Neural crest cell (in vitro differentiated cells): Measurements from ENCODE around the gene CXXC5. TPM values are rescaled to one million over a fixed set of nuclear protein-coding genes. Genes with fewer than 3 reads are reported as not detected.

Experiments
- DNase-seq: peaks from one replicate; pipeline ENCODE4 v3.0.0; 2021; ENCODE audit warnings: low read depth, mixed read lengths, low spot score
- H3K27ac Mint-ChIP-seq: one replicate; pipeline ENCODE4 v1.8.0; 2021; ENCODE audit warnings: mild to moderate bottlenecking, mixed read lengths; ENCODE audit not compliant: unreplicated experiment
- H3K27me3 Mint-ChIP-seq: 2 replicates; pipeline ENCODE4 v1.8.0; 2021; ENCODE audit warnings: low read depth, mild to moderate bottlenecking, mixed read lengths
- H3K36me3 Mint-ChIP-seq: 2 replicates; pipeline ENCODE4 v1.8.0; 2021; ENCODE audit warnings: low read depth, mild to moderate bottlenecking, mixed read lengths
- H3K4me1 Mint-ChIP-seq: 2 replicates; pipeline ENCODE4 v1.8.0; 2021; ENCODE audit warnings: mixed read lengths
- H3K4me3 Mint-ChIP-seq: one replicate; pipeline ENCODE4 v1.8.0; 2021; ENCODE audit warnings: mild to moderate bottlenecking, mixed read lengths
- H3K9me3 Mint-ChIP-seq: 2 replicates; pipeline ENCODE4 v1.8.0; 2021; ENCODE audit warnings: mixed read lengths
- total RNA-seq: library from RNA; stranded (reverse); gene quantifications from 2 replicates; pipeline ENCODE4 v1.2.1, GENCODE V29; 2021
- TF ChIP-seq, protein P1 (sequence below): fragments of 200-600 bp; sonication (generic); conservative IDR thresholded peaks from 2 replicates; pipeline ENCODE4 v1.5.0; 2021; ENCODE audit warnings: antibody characterized with exemption, mild to moderate bottlenecking

Gene CXXC5
- total RNA-seq, 1 donor from 2014 or later = 30.4 TPM

DNA sequence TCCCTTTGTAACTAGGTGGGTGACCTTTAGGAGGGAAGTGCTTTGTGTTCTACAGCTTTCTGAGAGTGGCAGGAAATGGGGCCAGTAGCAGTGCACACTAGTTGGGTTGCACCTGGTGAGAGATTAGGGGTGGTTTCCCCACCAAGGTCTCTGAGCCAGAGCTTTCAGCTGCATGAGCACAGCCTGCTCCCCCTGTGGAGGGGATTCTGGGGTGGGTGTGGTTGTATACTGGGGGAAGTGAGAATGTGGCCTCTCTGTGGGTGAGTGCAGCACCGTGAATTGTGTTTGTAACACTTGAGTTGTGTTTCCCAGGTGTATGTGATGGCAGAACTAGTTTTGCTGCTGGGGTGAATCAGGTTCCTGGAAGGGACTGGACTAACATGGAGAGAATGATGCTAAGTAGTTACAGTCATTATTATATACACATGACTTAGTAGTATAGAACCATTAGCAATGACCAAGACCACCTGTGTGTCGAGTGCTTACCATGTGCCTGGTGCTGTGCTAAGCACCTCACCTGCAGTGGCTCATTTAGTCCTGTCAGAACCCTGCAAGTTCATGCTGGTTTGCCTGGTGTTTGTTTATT is 11.8 kb upstream of the CXXC5 start:
- no peaks in the 10 kb centered on the region for H3K36me3 Mint-ChIP-seq
- TF ChIP-seq, protein P1, sequence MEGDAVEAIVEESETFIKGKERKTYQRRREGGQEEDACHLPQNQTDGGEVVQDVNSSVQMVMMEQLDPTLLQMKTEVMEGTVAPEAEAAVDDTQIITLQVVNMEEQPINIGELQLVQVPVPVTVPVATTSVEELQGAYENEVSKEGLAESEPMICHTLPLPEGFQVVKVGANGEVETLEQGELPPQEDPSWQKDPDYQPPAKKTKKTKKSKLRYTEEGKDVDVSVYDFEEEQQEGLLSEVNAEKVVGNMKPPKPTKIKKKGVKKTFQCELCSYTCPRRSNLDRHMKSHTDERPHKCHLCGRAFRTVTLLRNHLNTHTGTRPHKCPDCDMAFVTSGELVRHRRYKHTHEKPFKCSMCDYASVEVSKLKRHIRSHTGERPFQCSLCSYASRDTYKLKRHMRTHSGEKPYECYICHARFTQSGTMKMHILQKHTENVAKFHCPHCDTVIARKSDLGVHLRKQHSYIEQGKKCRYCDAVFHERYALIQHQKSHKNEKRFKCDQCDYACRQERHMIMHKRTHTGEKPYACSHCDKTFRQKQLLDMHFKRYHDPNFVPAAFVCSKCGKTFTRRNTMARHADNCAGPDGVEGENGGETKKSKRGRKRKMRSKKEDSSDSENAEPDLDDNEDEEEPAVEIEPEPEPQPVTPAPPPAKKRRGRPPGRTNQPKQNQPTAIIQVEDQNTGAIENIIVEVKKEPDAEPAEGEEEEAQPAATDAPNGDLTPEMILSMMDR = no peak
- peak overlapping the region; percentile 53 for H3K27ac Mint-ChIP-seq
- H3K4me1 Mint-ChIP-seq = peaks cover 48% of the 10 kb centered on the region
- no peak for DNase-seq
- no peaks in the 10 kb centered on the region for H3K9me3 Mint-ChIP-seq
- H3K27me3 Mint-ChIP-seq = peaks cover 11% of the 10 kb centered on the region
- H3K4me3 Mint-ChIP-seq = peak overlapping the region; percentile 85

DNA sequence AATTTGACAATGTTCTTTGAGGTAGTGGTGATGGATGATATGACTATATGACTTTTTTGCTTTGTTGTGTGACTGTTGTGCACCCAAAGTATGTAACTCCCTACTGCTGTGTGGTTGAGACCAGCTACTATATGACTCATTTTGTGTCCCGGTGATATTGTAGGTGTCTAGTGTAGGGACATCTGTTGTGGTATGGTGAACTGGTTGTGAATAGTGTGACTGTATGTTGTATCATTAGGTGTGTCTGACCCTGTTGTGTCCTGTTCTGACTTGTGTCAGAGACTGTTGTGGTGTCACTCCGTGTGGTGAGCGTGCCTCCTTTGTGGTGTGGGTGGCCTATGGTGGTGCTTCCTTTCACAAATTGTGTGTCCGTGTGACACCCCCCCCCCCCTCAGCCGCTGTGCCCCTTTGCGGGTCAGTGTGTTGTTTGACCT is 11.2 kb upstream of the CXXC5 start:
- TF ChIP-seq, protein P1 = no peak
- H3K27me3 Mint-ChIP-seq = peaks cover 18% of the 10 kb centered on the region
- peak overlapping the region; percentile 85 for H3K4me3 Mint-ChIP-seq
- peaks cover 53% of the 10 kb centered on the region for H3K4me1 Mint-ChIP-seq
- no peak for DNase-seq
- H3K36me3 Mint-ChIP-seq = no peaks in the 10 kb centered on the region
- H3K9me3 Mint-ChIP-seq = no peaks in the 10 kb centered on the region
- H3K27ac Mint-ChIP-seq = no peak overlapping the region

DNA sequence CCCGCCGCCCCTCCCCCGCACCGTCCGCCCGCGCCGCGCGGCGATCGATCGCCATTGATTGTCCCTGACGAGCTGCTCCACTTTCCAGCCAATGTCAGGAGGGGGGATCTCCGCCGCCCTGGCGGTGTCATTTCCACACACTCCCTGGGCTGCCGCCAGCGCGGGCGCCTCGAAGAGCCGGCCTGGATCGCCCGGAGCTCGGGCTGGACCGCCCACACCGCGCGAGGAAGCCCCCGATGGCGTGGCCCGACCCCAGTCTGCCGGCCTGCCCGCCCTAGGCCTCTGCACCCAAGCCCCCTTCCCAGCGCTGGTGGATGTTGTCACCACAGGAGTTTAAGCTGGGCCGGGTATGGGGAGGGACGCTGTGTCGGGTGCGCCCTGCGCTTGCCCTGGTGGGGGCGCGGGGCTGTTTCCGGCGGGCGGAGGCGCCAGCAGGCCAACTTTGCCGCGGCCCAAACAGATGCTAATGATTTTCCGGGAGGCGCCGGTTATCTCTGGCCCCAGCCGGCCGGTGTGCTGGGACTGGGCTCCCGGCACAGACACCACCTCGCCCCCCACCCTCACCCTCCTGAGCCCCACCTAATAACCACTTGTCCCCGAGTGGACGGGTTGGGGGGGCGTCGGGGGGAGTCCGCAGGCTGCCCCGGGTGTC is 10.6 kb upstream of the CXXC5 start:
- TF ChIP-seq, protein P1 = peak; percentile 37
- H3K27ac Mint-ChIP-seq = no peak overlapping the region
- peaks cover 18% of the 10 kb centered on the region for H3K27me3 Mint-ChIP-seq
- DNase-seq = peak; percentile 75
- H3K9me3 Mint-ChIP-seq = no peaks in the 10 kb centered on the region
- H3K4me3 Mint-ChIP-seq = peak overlapping the region; percentile 60
- peaks cover 55% of the 10 kb centered on the region for H3K4me1 Mint-ChIP-seq
- H3K36me3 Mint-ChIP-seq = no peaks in the 10 kb centered on the region

DNA sequence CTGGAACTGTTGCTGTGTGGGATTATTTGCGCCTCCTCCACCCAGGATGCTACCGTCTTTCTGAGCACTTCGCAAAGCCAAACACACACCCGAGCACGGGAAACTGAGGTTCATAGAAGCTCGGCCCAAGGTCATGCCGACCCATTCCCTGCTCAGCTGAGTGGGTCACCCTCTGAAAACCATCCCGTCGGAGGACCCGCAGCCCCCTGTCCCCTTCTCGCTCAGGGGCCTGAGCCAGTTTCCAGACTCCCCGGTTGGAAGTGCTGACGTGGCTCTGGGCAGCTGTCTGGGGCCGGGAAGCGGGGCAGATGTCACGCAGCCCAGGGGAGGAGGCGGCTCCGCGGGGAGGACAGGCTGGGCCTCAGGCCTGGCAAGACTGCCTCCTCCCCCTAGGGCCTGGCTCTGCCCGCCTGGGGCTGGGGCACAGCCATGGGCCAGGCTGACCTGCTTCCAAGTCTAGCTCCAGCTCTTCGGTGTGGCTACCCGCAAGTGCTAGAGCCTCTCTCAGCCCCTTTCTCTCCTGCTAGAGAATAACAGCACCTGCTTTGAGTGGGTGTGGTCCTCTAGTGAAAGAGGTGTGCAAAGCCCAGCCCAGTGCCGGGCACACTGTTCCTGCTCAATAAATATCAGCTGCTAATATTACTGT is 9.9 kb upstream of the CXXC5 start:
- Mint-ChIP-seq H3K4me1 (peaks cover 56% of the 10 kb centered on the region), H3K9me3 (no peaks in the 10 kb centered on the region), H3K4me3 (peak overlapping the region; percentile 79), H3K27ac (no peak overlapping the region), H3K27me3 (peaks cover 17% of the 10 kb centered on the region), H3K36me3 (no peaks in the 10 kb centered on the region)
- TF ChIP-seq, protein P1 = no peak
- no peak for DNase-seq

DNA sequence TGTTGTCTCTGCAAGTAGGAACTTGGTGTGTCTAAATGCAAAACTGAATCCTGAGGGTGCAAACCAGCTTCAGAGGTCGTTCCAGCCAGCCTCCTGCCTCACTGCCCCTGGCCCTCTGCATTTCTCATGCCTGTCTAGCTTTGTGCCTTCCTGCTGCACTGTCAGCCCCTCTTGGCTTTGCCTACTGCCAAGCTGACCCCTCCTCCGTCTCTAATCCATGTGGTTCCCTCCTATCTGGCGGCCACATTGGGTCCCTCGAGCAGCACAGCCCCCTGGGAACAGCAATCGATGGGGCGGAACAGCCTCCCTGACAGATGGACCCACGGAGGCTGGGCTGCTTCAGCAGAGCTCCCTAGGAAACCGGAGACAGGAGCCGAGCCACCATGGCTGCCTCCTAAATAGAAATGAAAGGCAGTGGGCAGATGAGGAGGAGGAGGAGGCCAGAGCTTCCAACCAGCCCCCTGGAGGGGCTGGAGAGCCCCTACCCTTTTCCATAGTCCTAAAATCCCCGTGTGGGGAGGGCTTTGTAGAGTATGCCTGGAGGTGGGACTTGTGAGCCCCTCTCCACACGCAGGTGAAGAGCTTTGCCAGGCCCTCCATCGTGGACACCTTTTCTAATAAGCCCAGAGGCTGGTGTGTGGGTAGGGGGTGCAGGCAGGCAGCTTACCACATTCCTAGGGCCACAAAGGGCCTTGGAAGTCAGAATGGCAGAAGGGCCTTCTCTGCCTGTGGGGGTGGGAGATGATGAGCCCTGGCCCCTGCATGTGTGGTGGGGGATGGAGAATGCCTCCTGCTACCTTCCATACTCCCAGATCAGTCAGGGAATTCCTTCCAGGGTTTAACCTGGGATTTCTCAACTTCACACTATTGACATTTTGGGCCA is 9.2 kb upstream of the CXXC5 start:
- Mint-ChIP-seq H3K4me3 (peak overlapping the region; percentile 79), H3K4me1 (peaks cover 58% of the 10 kb centered on the region), H3K27me3 (peaks cover 17% of the 10 kb centered on the region), H3K36me3 (no peaks in the 10 kb centered on the region), H3K27ac (no peak overlapping the region), H3K9me3 (no peaks in the 10 kb centered on the region)
- TF ChIP-seq, protein P1 = no peak
- DNase-seq = no peak
